Ascending aorta (tissue), 2 donors: Measurements from ENCODE around the gene NETO1. TPM values are rescaled to one million over a fixed set of nuclear protein-coding genes. Genes with fewer than 3 reads are reported as not detected.

Experiments used
- DNase-seq, 2 donors: peaks; one replicate each; pipeline ENCODE4 v3.0.0-alpha.2; 2019; ENCODE audit warnings: low spot score in 2 of 2
- H3K27ac ChIP-seq, 2 donors: fragments of 200-600 bp; sonication (generic); one replicate each; pipeline ENCODE4 v1.5.1; 2016 to 2017; ENCODE audit warnings: mild to moderate bottlenecking in 1 of 2
- H3K27me3 ChIP-seq: fragments of 200-600 bp; sonication (generic); one replicate; pipeline ENCODE4 v1.5.1; 2017
- H3K36me3 ChIP-seq, 2 donors: fragments of 200-600 bp; sonication (generic); one replicate each; pipeline ENCODE4 v1.5.1; 2016
- H3K4me1 ChIP-seq, 2 donors: fragments of 200-600 bp; sonication (generic); one replicate each; pipeline ENCODE4 v1.5.1; 2016 to 2017; ENCODE audit warnings: mild to moderate bottlenecking in 1 of 2
- H3K4me3 ChIP-seq, 2 donors: fragments of 200-600 bp; sonication (generic); one replicate each; pipeline ENCODE4 v1.5.1; 2016 to 2017; ENCODE audit warnings: mild to moderate bottlenecking in 1 of 2
- H3K9me3 ChIP-seq, 2 donors: fragments of 200-600 bp; sonication (generic); one replicate each; pipeline ENCODE4 v1.5.1; 2016
- CTCF ChIP-seq, 3 experiments: fragments of 200-600 bp in 2 of 3; fragments of 450-650 bp in 1 of 3; sonication (generic) in 2 of 3; IDR thresholded peaks; one replicate each; pipeline ENCODE4 v1.5.1; 2016 to 2019; ENCODE audit warnings: antibody characterized with exemption in 3 of 3, mild to moderate bottlenecking in 1 of 3, moderate library complexity in 1 of 3
- intact Hi-C: fragments of 100-400 bp; cut with DNase I; formaldehyde crosslinking; loops from one replicate; pipeline ENCODE4 v1.15.1; 2023
- total RNA-seq: library from RNA; depleted of rRNA; stranded (reverse); fragments of >200 nt; gene quantifications from one replicate; pipeline ENCODE4 v1.1.0, GENCODE V29; 2016

Gene NETO1
- total RNA-seq, 1 donor from 2014 or later = not detected

GRCh38 chr18:72846736-72847533 is 20.9 kb downstream of the NETO1 start:
- Histone ChIP-seq H3K9me3 (no peaks in the 10 kb centered on the region), H3K4me3 (no peak overlapping the region), H3K27ac (no peak overlapping the region), H3K36me3 (no peaks in the 10 kb centered on the region), H3K4me1 (no peaks in the 10 kb centered on the region), H3K27me3 (no peaks in the 10 kb centered on the region)
- no peak for DNase-seq
- intact Hi-C loops = no loop called here
- TF ChIP-seq CTCF (IDR thresholded peaks at IDR 0.05) = no peak

GRCh38 chr18:72843743-72844142 is 24.0 kb downstream of the NETO1 start:
- Histone ChIP-seq H3K4me3 (no peak overlapping the region), H3K36me3 (no peaks in the 10 kb centered on the region), H3K27me3 (no peaks in the 10 kb centered on the region), H3K4me1 (no peaks in the 10 kb centered on the region), H3K27ac (no peak overlapping the region), H3K9me3 (no peaks in the 10 kb centered on the region)
- TF ChIP-seq CTCF (IDR thresholded peaks at IDR 0.05) = no peak
- intact Hi-C loops = no loop called here
- DNase-seq = no peak

GRCh38 chr18:72840109-72840508 is 27.7 kb downstream of the NETO1 start:
- no peaks in the 10 kb centered on the region for H3K27me3 ChIP-seq
- no peaks in the 10 kb centered on the region for H3K36me3 ChIP-seq
- TF ChIP-seq CTCF (IDR thresholded peaks at IDR 0.05) = no peak
- H3K27ac ChIP-seq = no peak overlapping the region
- intact Hi-C loops = no loop called here
- no peaks in the 10 kb centered on the region for H3K9me3 ChIP-seq
- no peaks in the 10 kb centered on the region for H3K4me1 ChIP-seq
- H3K4me3 ChIP-seq = no peak overlapping the region
- DNase-seq = no peak

- no peak for TF ChIP-seq CTCF (IDR thresholded peaks at IDR 0.05)
- intact Hi-C loops = no loop called here
- no peaks in the 10 kb centered on the region for H3K27me3 ChIP-seq
- no peak overlapping the region for H3K4me3 ChIP-seq
- no peaks in the 10 kb centered on the region for H3K36me3 ChIP-seq
- no peak overlapping the region for H3K27ac ChIP-seq
- H3K9me3 ChIP-seq = no peaks in the 10 kb centered on the region
- no peak for DNase-seq
- H3K4me1 ChIP-seq = no peaks in the 10 kb centered on the region
These were observed 33.1 kb downstream of the NETO1 start for GRCh38 chr18:72834731-72835130.

- Histone ChIP-seq H3K4me1 (no peaks in the 10 kb centered on the region), H3K4me3 (no peak overlapping the region), H3K27ac (no peak overlapping the region), H3K36me3 (no peaks in the 10 kb centered on the region), H3K27me3 (no peaks in the 10 kb centered on the region), H3K9me3 (no peaks in the 10 kb centered on the region)
- DNase-seq = no peak
- no peak for TF ChIP-seq CTCF (IDR thresholded peaks at IDR 0.05)
- intact Hi-C loops = no loop called here
These were observed 34.3 kb downstream of the NETO1 start for GRCh38 chr18:72833471-72833870.
